Mucosa of rectum (tissue), 2 donors: ENCODE results near the gene ADGRL4.

ENCODE experiments used
- H3K27ac ChIP-seq, 2 donors: one replicate each; pipeline ENCODE4 v1.7.0; 2013; ENCODE audit warnings: inconsistent platforms in 2 of 2, low read depth in 2 of 2, low read length in 2 of 2
- H3K27me3 ChIP-seq, 2 donors: one replicate each; pipeline ENCODE4 v1.7.0; 2013; ENCODE audit warnings: low read length in 2 of 2; ENCODE audit not compliant: control insufficient read depth in 2 of 2, insufficient read depth in 2 of 2
- H3K36me3 ChIP-seq, 2 donors: one replicate each; pipeline ENCODE4 v1.7.0; 2013; ENCODE audit warnings: low read length in 2 of 2; ENCODE audit not compliant: control insufficient read depth in 2 of 2, insufficient read depth in 2 of 2
- H3K4me1 ChIP-seq, 2 donors: one replicate each; pipeline ENCODE4 v1.7.0; 2013; ENCODE audit warnings: low read length in 2 of 2, mild to moderate bottlenecking in 1 of 2; ENCODE audit not compliant: control insufficient read depth in 2 of 2, insufficient read depth in 2 of 2
- H3K4me3 ChIP-seq, 2 donors: one replicate each; pipeline ENCODE4 v1.7.0; 2013; ENCODE audit warnings: low read length in 2 of 2
- H3K9ac ChIP-seq, 2 donors: one replicate each; pipeline ENCODE4 v1.7.0; 2013; ENCODE audit warnings: low read length in 2 of 2, low read depth in 1 of 2, mild to moderate bottlenecking in 1 of 2
- H3K9me3 ChIP-seq, 2 donors: one replicate each; pipeline ENCODE4 v1.7.0; 2013; ENCODE audit warnings: low read length in 2 of 2; ENCODE audit not compliant: control insufficient read depth in 2 of 2
- donor health status: healthy.
- donor health status: Normal muscosa, but diverticular disease.

ADGRL4 gene

DNA sequence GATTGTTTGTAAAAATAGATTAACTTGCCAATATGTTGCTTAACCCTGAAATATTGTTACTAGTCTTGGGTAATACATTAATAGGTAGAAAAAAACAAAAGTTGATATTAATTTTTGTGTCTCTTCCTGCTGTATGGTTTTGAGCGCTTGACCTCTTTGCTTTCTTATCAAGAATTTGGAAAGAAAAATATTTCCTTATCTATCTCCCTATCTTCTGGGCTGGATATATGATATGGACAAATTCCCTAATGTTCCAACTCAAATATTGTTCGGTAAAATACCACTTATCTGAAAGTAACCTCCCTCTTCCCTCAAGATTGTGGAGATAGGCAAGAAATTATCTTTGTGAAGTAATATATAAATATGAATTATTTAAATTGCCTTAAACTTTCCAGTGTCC is 57.3 kb downstream of the ADGRL4 start:
- no peak overlapping the region for H3K27ac ChIP-seq
- no peaks in the 10 kb centered on the region for H3K4me1 ChIP-seq
- no peaks in the 10 kb centered on the region for H3K9me3 ChIP-seq
- no peaks in the 10 kb centered on the region for H3K36me3 ChIP-seq
- H3K27me3 ChIP-seq: no peaks in the 10 kb centered on the region
- no peak overlapping the region for H3K4me3 ChIP-seq
- H3K9ac ChIP-seq: no peak overlapping the region

DNA sequence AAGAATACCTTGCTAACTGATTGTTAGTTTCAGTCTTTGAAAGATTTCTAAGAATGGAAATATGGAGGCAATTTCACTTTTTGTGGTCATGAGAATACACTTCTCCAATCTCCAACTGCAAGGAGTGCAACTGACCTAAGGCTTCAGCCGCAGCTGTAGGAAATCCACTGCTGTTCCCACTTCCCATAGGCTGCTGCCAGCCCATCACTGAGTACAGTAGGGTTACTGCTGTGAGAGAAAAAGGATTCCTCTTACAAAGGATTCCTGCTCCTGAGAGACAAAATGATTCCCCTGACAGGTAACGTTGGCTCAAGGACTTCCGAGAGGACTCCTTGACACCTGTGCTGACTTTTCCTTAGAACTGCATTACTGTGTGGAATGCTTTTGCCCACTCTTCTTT is 87.4 kb downstream of the ADGRL4 start:
- no peaks in the 10 kb centered on the region for H3K36me3 ChIP-seq
- H3K27ac ChIP-seq: no peak overlapping the region
- no peaks in the 10 kb centered on the region for H3K4me1 ChIP-seq
- H3K27me3 ChIP-seq: no peaks in the 10 kb centered on the region
- no peak overlapping the region for H3K4me3 ChIP-seq
- H3K9me3 ChIP-seq: no peaks in the 10 kb centered on the region
- no peak overlapping the region for H3K9ac ChIP-seq

DNA sequence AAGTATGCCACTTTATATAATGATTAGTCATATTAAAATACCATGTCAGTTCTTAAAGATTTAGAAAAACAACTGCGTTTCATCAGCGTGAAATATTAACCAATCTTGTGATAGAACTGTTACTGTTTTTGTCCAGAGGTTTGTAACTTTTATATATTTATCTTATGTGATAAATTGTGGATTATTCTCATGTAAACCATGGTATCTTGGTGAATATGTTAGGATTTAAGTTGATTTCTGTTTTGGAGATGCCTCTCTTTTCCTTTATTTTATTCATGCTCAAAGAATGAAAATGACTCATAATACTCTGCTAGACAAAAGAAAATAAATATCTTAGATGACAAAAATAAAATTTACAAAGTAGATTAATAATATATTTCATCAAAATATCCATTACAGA is 88.4 kb downstream of the ADGRL4 start:
- H3K9ac ChIP-seq: no peak overlapping the region
- no peak overlapping the region for H3K4me3 ChIP-seq
- H3K27me3 ChIP-seq: no peaks in the 10 kb centered on the region
- no peaks in the 10 kb centered on the region for H3K9me3 ChIP-seq
- H3K27ac ChIP-seq: no peak overlapping the region
- H3K36me3 ChIP-seq: no peaks in the 10 kb centered on the region
- H3K4me1 ChIP-seq: no peaks in the 10 kb centered on the region

DNA sequence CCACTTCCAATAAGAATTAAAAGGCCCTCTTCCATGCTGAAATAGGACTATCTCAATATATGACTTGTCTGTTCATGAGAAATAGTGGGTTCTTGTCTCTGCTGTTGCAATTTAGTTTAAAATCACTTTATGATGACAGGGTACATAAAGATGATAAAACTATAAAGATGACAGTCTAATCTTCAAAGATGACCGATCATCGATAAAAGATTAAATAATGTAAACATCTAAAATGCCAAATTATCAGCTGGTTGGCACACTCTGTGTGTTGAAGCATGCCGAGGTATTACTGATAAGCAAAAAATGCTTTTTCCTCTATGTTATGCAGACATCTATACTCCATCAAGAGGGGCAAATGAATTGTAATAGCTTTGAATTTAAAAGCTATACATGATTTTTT is 89.5 kb downstream of the ADGRL4 start:
- Histone ChIP-seq H3K4me1 (no peaks in the 10 kb centered on the region), H3K36me3 (no peaks in the 10 kb centered on the region), H3K27me3 (no peaks in the 10 kb centered on the region), H3K4me3 (no peak overlapping the region), H3K9me3 (no peaks in the 10 kb centered on the region), H3K9ac (no peak overlapping the region), H3K27ac (no peak overlapping the region)

DNA sequence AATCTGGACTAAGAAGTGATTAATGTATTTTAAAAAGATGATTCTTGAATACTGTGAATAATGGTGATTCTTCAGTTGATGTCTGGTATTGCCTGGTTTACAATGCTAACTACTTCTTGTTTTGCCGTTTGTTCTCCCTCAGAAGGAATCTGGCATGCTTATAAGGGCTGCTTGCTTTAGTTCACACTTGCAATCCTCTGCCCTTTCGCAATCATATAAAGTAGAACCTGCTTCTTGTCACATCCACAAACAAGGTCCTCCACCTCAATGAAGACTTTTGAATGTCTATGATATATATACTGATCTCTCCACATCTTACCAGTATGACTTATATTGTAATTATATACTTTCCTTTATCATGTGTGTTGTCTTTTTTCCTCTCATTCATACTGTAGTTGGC is 92.6 kb downstream of the ADGRL4 start:
- Histone ChIP-seq H3K9me3 (no peaks in the 10 kb centered on the region), H3K4me3 (no peak overlapping the region), H3K36me3 (no peaks in the 10 kb centered on the region), H3K4me1 (no peaks in the 10 kb centered on the region), H3K9ac (no peak overlapping the region), H3K27ac (no peak overlapping the region), H3K27me3 (no peaks in the 10 kb centered on the region)

DNA sequence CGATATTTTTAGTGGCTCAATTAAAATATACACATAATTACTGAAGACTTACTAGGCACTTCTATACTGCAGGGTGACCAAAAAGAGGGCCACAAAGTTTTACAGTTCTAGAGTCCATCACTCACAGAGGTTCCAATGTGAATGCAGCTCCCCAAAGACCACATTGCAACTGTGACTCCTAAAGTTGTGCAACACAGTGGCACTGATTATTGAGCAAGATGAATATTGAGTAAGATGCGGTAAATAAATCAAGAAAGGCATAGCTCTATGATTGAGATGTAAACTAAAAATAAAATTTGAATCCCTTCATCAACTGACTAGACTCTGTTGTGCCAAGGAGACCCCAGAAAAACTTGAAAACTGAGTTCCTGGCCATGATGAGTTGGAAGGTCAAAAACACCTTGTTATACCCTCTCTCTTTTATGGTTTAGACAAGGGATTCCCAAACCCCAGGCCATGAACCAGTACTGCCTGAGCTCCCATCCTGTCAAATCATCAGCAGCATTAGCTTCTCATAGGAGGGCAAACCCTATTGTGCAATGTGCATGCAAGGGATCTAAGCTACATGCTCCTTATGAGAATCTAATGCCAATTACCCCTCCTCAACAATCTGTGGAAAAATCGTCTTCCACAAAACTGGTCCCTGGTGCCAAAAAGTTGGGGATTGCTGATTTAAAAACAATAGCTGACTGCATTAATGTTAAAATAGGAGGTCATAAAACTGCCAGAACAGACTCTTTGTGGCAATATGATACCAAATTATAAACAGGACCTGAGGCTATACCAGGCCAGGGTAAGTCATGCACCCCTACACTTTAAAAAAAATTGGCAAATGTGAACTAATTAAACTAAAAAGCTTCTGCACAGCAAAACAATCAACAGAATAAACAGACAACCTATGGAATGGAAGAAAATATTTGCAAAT is 94.3 kb downstream of the ADGRL4 start:
- H3K4me1 ChIP-seq: no peaks in the 10 kb centered on the region
- H3K9ac ChIP-seq: no peak overlapping the region
- no peaks in the 10 kb centered on the region for H3K27me3 ChIP-seq
- no peaks in the 10 kb centered on the region for H3K36me3 ChIP-seq
- no peak overlapping the region for H3K4me3 ChIP-seq
- no peaks in the 10 kb centered on the region for H3K9me3 ChIP-seq
- no peak overlapping the region for H3K27ac ChIP-seq

DNA sequence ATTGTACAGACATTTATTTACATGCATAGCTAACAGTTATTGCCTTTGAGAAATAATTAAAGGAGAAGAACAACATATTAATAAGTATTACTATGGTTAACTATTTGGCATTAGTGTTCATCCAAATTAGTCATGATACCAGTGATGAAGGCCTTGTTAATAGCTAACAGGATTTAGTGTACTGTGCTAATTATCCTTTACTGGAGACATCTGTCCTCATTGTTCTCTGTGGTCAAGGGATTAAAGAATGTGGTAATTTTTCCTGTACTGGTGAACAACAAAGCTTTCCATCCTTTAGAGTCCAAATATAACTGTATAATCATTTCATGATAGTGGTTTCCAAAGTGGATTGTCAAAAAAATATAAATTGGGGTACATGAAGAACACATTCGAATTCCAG is 103.9 kb downstream of the ADGRL4 start:
- Histone ChIP-seq H3K4me3 (no peak overlapping the region), H3K9me3 (no peaks in the 10 kb centered on the region), H3K36me3 (no peaks in the 10 kb centered on the region), H3K27ac (no peak overlapping the region), H3K4me1 (no peaks in the 10 kb centered on the region), H3K27me3 (no peaks in the 10 kb centered on the region), H3K9ac (no peak overlapping the region)

DNA sequence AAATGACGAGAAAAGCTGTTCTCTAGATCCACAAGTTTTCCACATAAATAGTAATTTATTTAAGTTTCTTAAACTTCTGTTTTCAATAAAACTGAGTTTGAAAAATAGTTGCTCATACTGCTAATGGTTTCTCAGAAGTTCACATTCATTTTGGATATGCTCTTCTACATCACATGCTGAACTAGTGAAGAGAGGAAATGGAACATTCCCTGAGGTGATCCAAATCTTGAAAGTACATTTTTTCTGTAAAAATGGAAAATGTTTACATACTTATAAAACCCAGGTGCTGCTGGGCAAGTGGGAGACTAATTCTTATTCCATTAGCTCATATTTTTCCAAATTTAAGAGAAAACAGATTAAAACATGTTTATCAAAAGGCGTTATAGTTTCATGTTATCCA is 111.7 kb downstream of the ADGRL4 start:
- Histone ChIP-seq H3K36me3 (no peaks in the 10 kb centered on the region), H3K9me3 (no peaks in the 10 kb centered on the region), H3K27ac (no peak overlapping the region), H3K27me3 (no peaks in the 10 kb centered on the region), H3K4me3 (no peak overlapping the region), H3K9ac (no peak overlapping the region), H3K4me1 (no peaks in the 10 kb centered on the region)

DNA sequence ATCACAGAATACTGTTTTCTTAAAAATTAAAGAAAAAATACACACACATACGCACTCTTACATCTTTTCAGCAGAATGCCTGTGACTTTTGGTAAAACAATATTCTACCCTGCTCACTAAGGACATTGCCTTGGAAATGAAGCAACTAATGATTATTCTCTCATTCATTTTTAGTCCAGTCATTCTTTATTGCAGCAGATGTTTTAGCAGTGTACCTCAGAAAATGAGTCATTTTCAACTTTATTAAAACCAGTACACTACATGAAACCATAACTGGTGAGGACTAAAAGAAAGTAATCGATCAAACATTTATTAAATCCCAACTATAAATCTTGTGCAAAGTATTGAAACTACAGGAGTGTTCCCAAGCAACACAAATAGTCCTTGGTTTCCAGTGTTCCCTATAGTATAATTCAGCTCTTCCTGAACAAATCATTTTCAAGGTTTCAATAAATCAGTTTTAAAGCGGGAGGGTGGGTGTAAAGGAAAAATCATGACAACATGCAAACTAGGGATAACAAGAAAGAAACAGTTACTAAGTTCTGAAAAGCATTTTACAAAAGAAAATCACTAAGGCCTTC is 114.2 kb downstream of the ADGRL4 start:
- Histone ChIP-seq H3K9ac (no peak overlapping the region), H3K27me3 (no peaks in the 10 kb centered on the region), H3K4me3 (no peak overlapping the region), H3K9me3 (no peaks in the 10 kb centered on the region), H3K27ac (no peak overlapping the region), H3K36me3 (no peaks in the 10 kb centered on the region), H3K4me1 (no peaks in the 10 kb centered on the region)

DNA sequence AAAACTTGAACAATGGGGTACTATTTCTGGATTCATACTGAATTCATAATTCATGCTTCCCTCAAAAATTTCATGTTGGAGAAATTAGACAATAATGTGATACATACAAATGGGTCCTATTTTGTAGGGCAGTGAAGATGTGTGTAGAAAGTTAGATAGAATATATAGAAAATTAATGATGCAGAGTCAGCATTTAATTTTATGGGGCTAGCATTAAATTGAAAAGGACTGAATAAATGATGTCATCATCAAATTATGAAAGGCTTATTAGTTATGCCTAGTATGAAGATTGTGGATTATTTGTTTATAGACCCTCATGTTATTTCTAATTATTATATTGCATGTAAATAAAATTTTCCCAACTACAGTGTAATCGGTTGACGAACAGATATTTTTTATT is 119.1 kb downstream of the ADGRL4 start:
- H3K9me3 ChIP-seq: no peaks in the 10 kb centered on the region
- H3K9ac ChIP-seq: no peak overlapping the region
- no peaks in the 10 kb centered on the region for H3K4me1 ChIP-seq
- H3K4me3 ChIP-seq: no peak overlapping the region
- H3K27me3 ChIP-seq: no peaks in the 10 kb centered on the region
- H3K36me3 ChIP-seq: no peaks in the 10 kb centered on the region
- H3K27ac ChIP-seq: no peak overlapping the region
